PC-3 (cell line): ENCODE data around the gene FMNL2.

Experiments
- CTCF ChIP-seq: fragments of 300-600 bp; sonication (generic); conservative IDR thresholded peaks from 2 replicates; pipeline ENCODE4 v1.5.1; 2017; ENCODE audit warnings: antibody characterized with exemption, low read depth, mild to moderate bottlenecking, low read length
- EZH2 ChIP-seq: fragments of 300-600 bp; sonication (generic); IDR thresholded peaks from one replicate; pipeline ENCODE4 v1.6.1; 2017; ENCODE audit warnings: antibody characterized with exemption, mild to moderate bottlenecking, low read length; ENCODE audit not compliant: unreplicated experiment
- EZH2phosphoT487 ChIP-seq: fragments of 300-600 bp; sonication (generic); IDR thresholded peaks from 2 replicates; pipeline ENCODE4 v1.6.1; 2018; ENCODE audit warnings: mild to moderate bottlenecking, antibody characterized with exemption, low read length, borderline replicate concordance

GRCh38 chr2:152445375-152445774, 110.4 kb downstream of the FMNL2 start:
- no peak for TF ChIP-seq CTCF
- TF ChIP-seq EZH2: no peak
- TF ChIP-seq EZH2phosphoT487: no peak
